ENCODE measurements around the gene CNPY3. TPM values are rescaled to one million over a fixed set of nuclear protein-coding genes. Genes with fewer than 3 reads are reported as not detected.

The CNPY3 gene
- polyA plus RNA-seq, 1 donor from 2014 or later, result 26.4 TPM

- no peaks in the 10 kb centered on the region for H4K20me1 ChIP-seq (ENCODE audit: insufficient read depth)
- no peak overlapping the region for H3K4me2 ChIP-seq (ENCODE audit: low read length)
- no peaks in the 10 kb centered on the region for H3K9me3 ChIP-seq (ENCODE audit: low read length)
- H3K4me3 ChIP-seq (ENCODE audit: low read length), result no peak overlapping the region
- no peak overlapping the region for H3K9ac ChIP-seq (ENCODE audit: low read length)
- H3K27me3 ChIP-seq (ENCODE audit: insufficient read depth, low read depth, low read length), result no peaks in the 10 kb centered on the region
- H3F3A ChIP-seq (ENCODE audit: insufficient read depth, low read length, poor library complexity, severe bottlenecking), result no peaks in the 10 kb centered on the region
- no peak overlapping the region for H3K27ac ChIP-seq (ENCODE audit: low read length)
- TF ChIP-seq, protein P1, sequence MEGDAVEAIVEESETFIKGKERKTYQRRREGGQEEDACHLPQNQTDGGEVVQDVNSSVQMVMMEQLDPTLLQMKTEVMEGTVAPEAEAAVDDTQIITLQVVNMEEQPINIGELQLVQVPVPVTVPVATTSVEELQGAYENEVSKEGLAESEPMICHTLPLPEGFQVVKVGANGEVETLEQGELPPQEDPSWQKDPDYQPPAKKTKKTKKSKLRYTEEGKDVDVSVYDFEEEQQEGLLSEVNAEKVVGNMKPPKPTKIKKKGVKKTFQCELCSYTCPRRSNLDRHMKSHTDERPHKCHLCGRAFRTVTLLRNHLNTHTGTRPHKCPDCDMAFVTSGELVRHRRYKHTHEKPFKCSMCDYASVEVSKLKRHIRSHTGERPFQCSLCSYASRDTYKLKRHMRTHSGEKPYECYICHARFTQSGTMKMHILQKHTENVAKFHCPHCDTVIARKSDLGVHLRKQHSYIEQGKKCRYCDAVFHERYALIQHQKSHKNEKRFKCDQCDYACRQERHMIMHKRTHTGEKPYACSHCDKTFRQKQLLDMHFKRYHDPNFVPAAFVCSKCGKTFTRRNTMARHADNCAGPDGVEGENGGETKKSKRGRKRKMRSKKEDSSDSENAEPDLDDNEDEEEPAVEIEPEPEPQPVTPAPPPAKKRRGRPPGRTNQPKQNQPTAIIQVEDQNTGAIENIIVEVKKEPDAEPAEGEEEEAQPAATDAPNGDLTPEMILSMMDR (IDR thresholded peaks at IDR 0.05; ENCODE audit: poor library complexity, severe bottlenecking), result no peak
- no peak for TF ChIP-seq REST (IDR thresholded peaks at IDR 0.05; ENCODE audit: borderline replicate concordance)
- TF ChIP-seq TAF1 (IDR thresholded peaks at IDR 0.05; ENCODE audit: low read depth), result no peak
- TF ChIP-seq SMC3 (conservative IDR thresholded peaks at IDR 0.05; ENCODE audit: poor library complexity), result no peak
- TF ChIP-seq RAD21 (conservative IDR thresholded peaks at IDR 0.05), result no peak
- no peak for TF ChIP-seq POLR2AphosphoS5 (IDR thresholded peaks at IDR 0.05)
- TF ChIP-seq EP300 (conservative IDR thresholded peaks at IDR 0.05; ENCODE audit: poor library complexity, severe bottlenecking), result no peak
- TF ChIP-seq MXI1 (conservative IDR thresholded peaks at IDR 0.05; ENCODE audit: poor library complexity, severe bottlenecking), result no peak
- TF ChIP-seq EZH2 (IDR thresholded peaks at IDR 0.05; ENCODE audit: borderline replicate concordance, insufficient read depth, low read length, poor library complexity, severe bottlenecking), result no peak
- no peaks in the 10 kb centered on the region for H3K36me3 ChIP-seq (ENCODE audit: insufficient read depth, low read length)
- H2AFZ ChIP-seq (ENCODE audit: low read depth, low read length), result no peak overlapping the region
- H3K79me2 ChIP-seq (replicated peaks; ENCODE audit: insufficient read depth, low read length), result no peaks in the 10 kb centered on the region
- H3K9me2 ChIP-seq (ENCODE audit: insufficient read depth, low read length), result no peaks in the 10 kb centered on the region
Measured at GRCh38 chr6:42968783-42969182, 39.5 kb downstream of the CNPY3 start.

DNA sequence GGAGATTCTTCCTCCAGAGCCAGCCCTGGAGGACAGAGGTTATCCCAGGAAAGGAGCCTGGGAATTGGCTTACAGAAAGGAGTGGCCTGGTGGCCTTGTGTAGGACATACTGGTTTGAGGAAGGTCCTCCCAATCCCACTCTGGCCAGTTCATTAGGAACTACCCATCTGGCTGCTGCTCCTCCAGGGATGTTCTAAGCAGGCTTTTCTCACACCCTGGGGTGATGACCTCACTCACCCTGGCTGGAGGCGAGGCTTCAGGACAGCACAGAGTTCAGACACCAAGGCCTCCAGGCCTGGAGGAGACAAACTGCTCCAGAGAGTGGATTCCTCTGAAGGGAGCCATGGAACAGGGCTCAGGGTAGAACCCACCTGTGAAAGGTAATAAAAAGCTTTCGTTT is 40.2 kb downstream of the CNPY3 start:
- H3K9ac ChIP-seq (ENCODE audit: low read length), result no peak overlapping the region
- H3K9me3 ChIP-seq (ENCODE audit: low read length), result no peaks in the 10 kb centered on the region
- H3K4me3 ChIP-seq (ENCODE audit: low read length), result no peak overlapping the region
- H3K4me2 ChIP-seq (ENCODE audit: low read length), result no peak overlapping the region
- no peak for TF ChIP-seq REST (IDR thresholded peaks at IDR 0.05; ENCODE audit: borderline replicate concordance)
- TF ChIP-seq EZH2 (IDR thresholded peaks at IDR 0.05; ENCODE audit: borderline replicate concordance, insufficient read depth, low read length, poor library complexity, severe bottlenecking), result no peak
- no peak for TF ChIP-seq POLR2AphosphoS5 (IDR thresholded peaks at IDR 0.05)
- TF ChIP-seq TAF1 (IDR thresholded peaks at IDR 0.05; ENCODE audit: low read depth), result no peak
- TF ChIP-seq, protein P1 (IDR thresholded peaks at IDR 0.05; ENCODE audit: poor library complexity, severe bottlenecking), result no peak
- no peak for TF ChIP-seq EP300 (conservative IDR thresholded peaks at IDR 0.05; ENCODE audit: poor library complexity, severe bottlenecking)
- no peak for TF ChIP-seq RAD21 (conservative IDR thresholded peaks at IDR 0.05)
- no peak for TF ChIP-seq SMC3 (conservative IDR thresholded peaks at IDR 0.05; ENCODE audit: poor library complexity)
- no peak for TF ChIP-seq MXI1 (conservative IDR thresholded peaks at IDR 0.05; ENCODE audit: poor library complexity, severe bottlenecking)
- H3K79me2 ChIP-seq (replicated peaks; ENCODE audit: insufficient read depth, low read length), result no peaks in the 10 kb centered on the region
- H3K9me2 ChIP-seq (ENCODE audit: insufficient read depth, low read length), result no peaks in the 10 kb centered on the region
- no peaks in the 10 kb centered on the region for H3K27me3 ChIP-seq (ENCODE audit: insufficient read depth, low read depth, low read length)
- no peaks in the 10 kb centered on the region for H3K36me3 ChIP-seq (ENCODE audit: insufficient read depth, low read length)
- no peaks in the 10 kb centered on the region for H3F3A ChIP-seq (ENCODE audit: insufficient read depth, low read length, poor library complexity, severe bottlenecking)
- no peak overlapping the region for H2AFZ ChIP-seq (ENCODE audit: low read depth, low read length)
- no peak overlapping the region for H3K27ac ChIP-seq (ENCODE audit: low read length)
- H4K20me1 ChIP-seq (ENCODE audit: insufficient read depth), result no peaks in the 10 kb centered on the region
